Endodermal cell (in vitro differentiated cells): ENCODE data around the gene DMRTC2. TPM values are rescaled to one million over a fixed set of nuclear protein-coding genes. Genes with fewer than 3 reads are reported as not detected.
A peak's percentile ranks its signal among the peaks of the same experiment; 100 is the strongest.

Experiments
- DNase-seq: peaks from one replicate; pipeline ENCODE4 v3.0.0-alpha.2; 2017
- H3K27ac ChIP-seq: 2 replicates; pipeline ENCODE4 v1.5.1; 2013; ENCODE audit warnings: mild to moderate bottlenecking, low read depth, low read length, moderate library complexity
- H3K27me3 ChIP-seq: 2 replicates; pipeline ENCODE4 v1.6.1; 2013; ENCODE audit warnings: mild to moderate bottlenecking, low read length, moderate library complexity; ENCODE audit not compliant: insufficient read depth, control insufficient read depth, poor library complexity, severe bottlenecking
- H3K36me3 ChIP-seq: 2 replicates; pipeline ENCODE4 v1.7.0; 2013; ENCODE audit warnings: mild to moderate bottlenecking, low read length, moderate library complexity; ENCODE audit not compliant: control insufficient read depth, insufficient read depth
- H3K4me1 ChIP-seq: one replicate; pipeline ENCODE4 v1.7.0; 2013; ENCODE audit warnings: low read length; ENCODE audit not compliant: control insufficient read depth, insufficient read depth
- H3K4me3 ChIP-seq: 2 replicates; pipeline ENCODE4 v1.5.1; 2013; ENCODE audit warnings: mild to moderate bottlenecking, low read length, moderate library complexity
- H3K9ac ChIP-seq: 2 replicates; pipeline ENCODE4 v1.6.1; 2013; ENCODE audit warnings: mild to moderate bottlenecking, low read length, moderate library complexity; ENCODE audit not compliant: poor library complexity, severe bottlenecking; ENCODE audit errors: extremely low read depth
- H3K9me3 ChIP-seq: 2 replicates; pipeline ENCODE4 v1.6.1; 2013; ENCODE audit warnings: mild to moderate bottlenecking, low read length, moderate library complexity; ENCODE audit not compliant: control insufficient read depth
- H3K27ac Mint-ChIP-seq: 2 replicates; pipeline ENCODE4 v1.8.0; 2020; ENCODE audit warnings: mixed read lengths
- H3K27me3 Mint-ChIP-seq: 2 replicates; pipeline ENCODE4 v1.8.0; 2021; ENCODE audit warnings: mild to moderate bottlenecking, mixed read lengths; ENCODE audit not compliant: insufficient read depth
- H3K36me3 Mint-ChIP-seq: 2 replicates; pipeline ENCODE4 v1.8.0; 2020; ENCODE audit warnings: low read depth, mixed read lengths
- H3K4me1 Mint-ChIP-seq: 2 replicates; pipeline ENCODE4 v1.8.0; 2020; ENCODE audit warnings: mixed read lengths
- H3K4me3 Mint-ChIP-seq: 2 replicates; pipeline ENCODE4 v1.8.0; 2020; ENCODE audit warnings: mild to moderate bottlenecking, moderate library complexity, mixed read lengths
- H3K9me3 Mint-ChIP-seq: 2 replicates; pipeline ENCODE4 v1.8.0; 2020; ENCODE audit warnings: mild to moderate bottlenecking, mixed read lengths
- WGBS, 2 experiments: methylation state at CpG; one replicate each; pipeline versions ENCODE4 v1.1.5 to v1.1.7; 2013; ENCODE audit warnings: missing lambda C conversion rate in 2 of 2, mixed read lengths in 1 of 2; ENCODE audit not compliant: insufficient coverage in 1 of 2, insufficient read length in 1 of 2; 5-methylcytosine and 5-hydroxymethylcytosine counted together
- total RNA-seq, 2 donors: library from RNA; stranded (reverse); fragmentation: NEBNext Ultra II Directional in 1 of 2; extraction: Animal tissue kit (Norgen Biotek cat#: 25700) in 1 of 2; gene quantifications; 2 replicates in 1 of 2; 3 replicates in 1 of 2; pipeline ENCODE4 v1.2.1, GENCODE V29; 2021
- TF ChIP-seq, protein P1 (sequence below): fragments of 200-600 bp; sonication (generic); conservative IDR thresholded peaks from 2 replicates; pipeline ENCODE4 v1.5.0; 2021; ENCODE audit warnings: antibody characterized with exemption, mild to moderate bottlenecking

Gene DMRTC2
- total RNA-seq, 2 donors from 2014 or later: not detected

DNA sequence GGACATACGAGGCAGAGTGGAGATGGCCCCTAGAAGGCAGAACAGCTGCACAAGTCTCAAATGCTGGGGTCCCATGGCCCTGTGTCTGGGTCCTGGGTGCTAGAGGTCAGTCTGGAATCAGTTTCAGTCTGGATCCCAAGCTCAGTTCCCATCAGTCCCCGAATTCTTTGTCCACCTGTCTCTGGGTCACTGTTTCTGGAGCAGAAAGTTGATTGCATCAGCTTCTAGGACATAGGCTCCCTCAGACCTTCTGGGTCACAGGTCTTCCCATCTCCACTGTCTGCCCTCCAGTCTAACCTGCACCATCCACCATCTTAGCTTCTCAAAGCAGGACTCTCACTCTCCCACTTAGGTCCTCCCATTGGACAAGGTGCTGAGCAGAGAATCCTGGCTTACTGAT, 5.6 kb upstream of the DMRTC2 start:
- Histone ChIP-seq H3K9ac (no peak overlapping the region), H3K4me1 (no peaks in the 10 kb centered on the region), H3K9me3 (no peaks in the 10 kb centered on the region), H3K27me3 (peaks cover 3% of the 10 kb centered on the region), H3K27ac (no peak overlapping the region), H3K4me3 (no peak overlapping the region), H3K36me3 (no peaks in the 10 kb centered on the region)
- H3K4me1 Mint-ChIP-seq: peaks cover 7% of the 10 kb centered on the region
- peaks cover 35% of the 10 kb centered on the region for H3K27me3 Mint-ChIP-seq
- TF ChIP-seq, protein P1, sequence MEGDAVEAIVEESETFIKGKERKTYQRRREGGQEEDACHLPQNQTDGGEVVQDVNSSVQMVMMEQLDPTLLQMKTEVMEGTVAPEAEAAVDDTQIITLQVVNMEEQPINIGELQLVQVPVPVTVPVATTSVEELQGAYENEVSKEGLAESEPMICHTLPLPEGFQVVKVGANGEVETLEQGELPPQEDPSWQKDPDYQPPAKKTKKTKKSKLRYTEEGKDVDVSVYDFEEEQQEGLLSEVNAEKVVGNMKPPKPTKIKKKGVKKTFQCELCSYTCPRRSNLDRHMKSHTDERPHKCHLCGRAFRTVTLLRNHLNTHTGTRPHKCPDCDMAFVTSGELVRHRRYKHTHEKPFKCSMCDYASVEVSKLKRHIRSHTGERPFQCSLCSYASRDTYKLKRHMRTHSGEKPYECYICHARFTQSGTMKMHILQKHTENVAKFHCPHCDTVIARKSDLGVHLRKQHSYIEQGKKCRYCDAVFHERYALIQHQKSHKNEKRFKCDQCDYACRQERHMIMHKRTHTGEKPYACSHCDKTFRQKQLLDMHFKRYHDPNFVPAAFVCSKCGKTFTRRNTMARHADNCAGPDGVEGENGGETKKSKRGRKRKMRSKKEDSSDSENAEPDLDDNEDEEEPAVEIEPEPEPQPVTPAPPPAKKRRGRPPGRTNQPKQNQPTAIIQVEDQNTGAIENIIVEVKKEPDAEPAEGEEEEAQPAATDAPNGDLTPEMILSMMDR: no peak
- H3K9me3 Mint-ChIP-seq: peaks cover 4% of the 10 kb centered on the region
- H3K36me3 Mint-ChIP-seq: no peaks in the 10 kb centered on the region
- H3K27ac Mint-ChIP-seq: no peak overlapping the region
- no peak for DNase-seq
- 48 to 75% methylated on average over 2 of the region's 2 CpGs for WGBS, 2 experiments
- no peak overlapping the region for H3K4me3 Mint-ChIP-seq

DNA sequence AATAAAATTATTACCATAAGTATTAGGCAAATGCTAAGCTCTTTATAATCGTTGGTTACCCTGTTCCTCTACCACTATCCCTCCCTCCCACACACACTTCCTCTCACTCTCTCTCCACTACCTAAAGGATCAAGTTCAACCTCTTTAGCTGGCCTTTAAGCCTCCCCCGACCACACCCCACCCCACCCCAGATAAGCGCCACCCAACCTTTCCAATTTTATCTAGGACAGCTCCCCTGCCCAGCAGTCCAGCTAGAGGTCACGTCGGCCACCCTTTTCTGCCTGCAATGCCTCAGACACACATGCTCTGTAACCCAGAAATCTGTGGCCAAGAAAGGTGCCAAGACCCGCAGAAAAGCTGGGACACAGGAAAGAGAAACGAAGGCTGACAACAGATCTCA, 1.5 kb upstream of the DMRTC2 start:
- peaks cover 30% of the 10 kb centered on the region for H3K27me3 Mint-ChIP-seq
- Histone ChIP-seq H3K27me3 (no peaks in the 10 kb centered on the region), H3K4me3 (no peak overlapping the region), H3K36me3 (no peaks in the 10 kb centered on the region), H3K9me3 (no peaks in the 10 kb centered on the region), H3K4me1 (no peaks in the 10 kb centered on the region), H3K9ac (no peak overlapping the region), H3K27ac (no peak overlapping the region)
- no peak for DNase-seq
- no peaks in the 10 kb centered on the region for H3K36me3 Mint-ChIP-seq
- WGBS, 2 experiments: 81 to 82% methylated on average over 3 to 7 of the region's 7 CpGs
- H3K9me3 Mint-ChIP-seq: peaks cover 6% of the 10 kb centered on the region
- TF ChIP-seq, protein P1: no peak
- H3K27ac Mint-ChIP-seq: no peak overlapping the region
- no peaks in the 10 kb centered on the region for H3K4me1 Mint-ChIP-seq
- H3K4me3 Mint-ChIP-seq: no peak overlapping the region

DNA sequence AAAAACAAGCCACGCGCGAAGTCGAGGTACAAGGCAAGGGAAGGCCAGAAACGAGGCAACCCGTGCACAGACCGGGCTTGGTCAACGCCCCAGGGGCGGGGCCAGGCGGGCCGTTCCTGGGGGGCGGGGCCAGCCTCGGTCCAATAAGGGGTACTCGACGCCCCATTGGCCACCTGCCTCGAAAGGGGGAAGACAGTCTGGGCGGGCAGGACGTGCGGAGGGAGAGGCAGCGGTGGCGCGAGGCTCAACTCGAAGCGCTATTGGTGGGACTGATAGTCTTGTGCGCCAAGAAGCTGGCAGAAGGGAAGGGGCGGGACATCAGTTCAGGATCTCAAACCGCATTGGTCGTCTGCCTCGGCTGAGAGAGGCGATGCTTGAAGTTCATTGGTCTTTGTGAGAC, 241 bp upstream of the DMRTC2 start, which contains the start of gene LYPD4:
Gene LYPD4, minus strand, starts transcription at position 83 of the 400 bp plus-strand sequence. CDS start 5,398 bp downstream, outside the sequence.
- H3K9me3 ChIP-seq: no peaks in the 10 kb centered on the region
- 86 to 94% methylated on average over 20 to 30 of the region's 30 CpGs for whole genome bisulfite sequencing, 2 experiments
- Mint-ChIP-seq H3K4me1 (no peaks in the 10 kb centered on the region), H3K27ac (no peak within 1 kb of the TSS), H3K9me3 (peaks cover 6% of the 10 kb centered on the region), H3K27me3 (peaks cover 26% of the 10 kb centered on the region), H3K4me3 (no peak within 1 kb of the TSS), H3K36me3 (no peaks in the 10 kb centered on the region)
- peak; percentile 68 for DNase-seq
- H3K36me3 ChIP-seq: no peaks in the 10 kb centered on the region
- H3K27me3 ChIP-seq: no peaks in the 10 kb centered on the region
- no peak within 1 kb of the TSS for H3K27ac ChIP-seq
- no peak within 1 kb of the TSS for H3K9ac ChIP-seq
- no peak within 1 kb of the TSS for H3K4me3 ChIP-seq
- TF ChIP-seq, protein P1: no peak
- no peaks in the 10 kb centered on the region for H3K4me1 ChIP-seq
